ENCODE data around the gene SNAPC2.

The SNAPC2 gene

GRCh38 chr19:7968796-7969554 lies 48.8 kb downstream of the SNAPC2 start:
- DNase-seq (ENCODE audit: low read depth in 2 of 2), result no peak

DNA sequence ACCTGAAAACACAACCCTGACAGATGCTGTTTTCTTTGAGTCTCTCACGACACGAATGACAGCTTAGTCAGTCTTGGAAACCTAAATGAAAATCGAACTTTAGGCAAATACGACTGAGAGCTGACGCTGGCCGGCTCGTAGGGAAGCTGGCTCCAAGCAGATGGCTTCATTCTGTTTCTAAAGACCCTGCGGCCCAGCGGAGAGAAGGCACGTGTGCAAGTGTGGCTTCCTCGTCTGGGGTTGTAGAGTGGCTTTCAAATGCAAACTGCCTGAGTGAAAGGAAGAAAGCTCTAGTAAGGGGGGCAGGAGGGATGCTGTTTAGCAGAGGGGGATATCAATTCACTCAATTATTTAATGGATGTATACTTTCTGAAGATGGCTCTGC lies 49.4 kb downstream of the SNAPC2 start:
- DNase-seq (ENCODE audit: low read depth in 2 of 2), result no peak

DNA sequence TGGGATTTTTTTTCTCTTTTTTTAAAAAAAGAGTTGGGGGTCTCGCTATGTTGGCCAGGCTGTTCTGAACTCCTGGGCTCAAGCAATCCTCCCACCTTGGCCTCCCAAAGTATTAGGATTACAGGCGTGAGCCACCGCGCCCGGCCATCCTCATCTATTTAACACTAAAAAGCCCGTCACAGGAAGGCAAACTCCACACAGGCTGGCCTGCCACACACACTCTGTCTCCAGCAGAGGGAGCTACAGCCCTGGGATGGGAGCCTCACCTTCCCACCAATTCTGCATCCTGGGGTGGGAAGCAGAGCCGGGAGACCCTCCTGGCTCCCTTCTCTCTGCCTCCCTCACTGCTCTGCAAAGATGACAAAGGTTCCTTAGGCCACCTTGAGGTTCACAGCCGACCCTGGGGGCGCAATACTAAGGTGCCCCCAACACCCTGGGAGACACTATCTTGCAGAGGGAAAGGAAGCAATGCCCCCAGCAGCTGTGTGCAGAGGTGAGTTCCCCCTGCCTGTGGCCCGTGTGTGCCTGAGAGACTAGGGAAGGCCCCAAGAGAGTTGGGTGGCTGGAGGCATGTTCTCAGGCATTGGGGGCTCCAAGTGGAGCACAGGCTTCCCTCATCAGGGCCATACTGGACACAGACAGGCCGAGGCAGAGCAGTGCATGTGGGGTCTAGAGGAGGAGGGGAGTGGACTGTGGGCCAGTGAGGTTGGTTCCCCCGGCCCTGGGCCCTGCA lies 50.7 kb downstream of the SNAPC2 start:
- no peak for DNase-seq (ENCODE audit: low read depth in 2 of 2)

DNA sequence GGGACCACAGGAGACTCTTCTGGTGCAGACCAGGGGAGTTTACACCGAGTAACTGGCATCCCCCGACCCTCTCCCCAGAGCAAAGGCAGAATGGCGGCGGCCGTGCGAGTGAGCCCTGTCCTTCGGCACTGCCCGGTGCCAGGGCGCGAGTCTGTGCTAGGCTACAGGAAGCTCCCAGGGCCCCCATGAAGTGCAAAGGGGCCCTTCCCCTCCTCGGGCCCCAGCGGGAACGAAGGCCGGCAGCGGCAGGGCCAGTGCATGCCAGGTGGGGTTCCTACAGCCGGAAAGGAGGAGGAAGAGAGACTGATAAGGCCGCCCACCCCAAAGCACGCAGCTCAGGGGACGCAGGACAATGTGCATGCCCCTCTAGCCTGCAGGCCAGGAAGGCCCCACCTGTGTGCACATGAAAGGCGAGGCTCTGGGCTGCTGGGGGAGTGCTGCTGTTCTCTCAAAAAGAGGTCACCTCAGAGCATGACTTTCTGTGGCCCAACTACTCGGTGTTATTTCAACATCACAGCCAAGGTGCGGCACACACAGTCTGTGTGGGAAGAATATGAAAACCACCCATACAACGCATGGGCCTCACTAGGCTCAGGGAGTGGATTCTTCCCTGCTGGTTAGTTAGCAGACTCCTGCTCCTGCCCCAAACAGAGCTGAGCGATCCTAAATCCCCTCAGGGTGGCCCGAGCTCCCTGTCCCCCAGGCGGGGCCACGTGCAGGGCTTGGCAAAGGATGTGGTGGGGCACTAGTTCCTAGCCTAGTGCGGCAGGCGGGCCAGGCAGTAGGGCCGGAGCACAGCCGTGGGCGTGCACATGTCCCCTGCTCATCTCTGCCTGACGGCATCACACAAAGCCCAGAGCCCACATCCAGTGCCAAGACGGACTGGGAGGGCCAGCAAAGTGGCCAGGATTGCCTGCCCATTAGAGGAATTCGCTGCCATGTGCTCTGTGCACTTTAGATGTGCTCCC lies 51.7 kb downstream of the SNAPC2 start:
- no peak for DNase-seq (ENCODE audit: low read depth in 2 of 2)
